Stimulated activated CD4-positive, alpha-beta T cell treated with anti-CD3 and anti-CD28 coated beads, Interleukin-12 subunit alpha, Interleukin-12 subunit beta, amount 100 ng/mL, for 24 hours (primary cell): ENCODE measurements around the gene LILRB2.
"Not testable (repeated sequence)": the region's sequence is repeated elsewhere in the genome, so short reads cannot be mapped to it uniquely, and the experiment has no call there.

Source experiments
- DNase-seq, 2 experiments: peaks; one replicate each; pipeline ENCODE4 v3.0.0-alpha.2; 2020; ENCODE audit warnings: low read depth in 2 of 2

Gene LILRB2

GRCh38 chr19:54240372-54241336 is 40.3 kb downstream of the LILRB2 start:
- not testable (repeated sequence) for DNase-seq

- DNase-seq: not testable (repeated sequence)
Measured at GRCh38 chr19:54239491-54240371, 41.2 kb downstream of the LILRB2 start.

- no peak for DNase-seq
Measured at GRCh38 chr19:54233941-54234340, 47.0 kb downstream of the LILRB2 start.

- DNase-seq: peak; percentile 64 to 86
Measured at GRCh38 chr19:54231077-54231931, 49.6 kb downstream of the LILRB2 start.

- DNase-seq: no peak
Measured at GRCh38 chr19:54230031-54230430, 50.9 kb downstream of the LILRB2 start.

- no peak for DNase-seq
Measured at GRCh38 chr19:54229146-54229545, 51.8 kb downstream of the LILRB2 start.

- DNase-seq: not testable (repeated sequence)
Measured at GRCh38 chr19:54224619-54225018, 56.3 kb downstream of the LILRB2 start.

- DNase-seq: not testable (repeated sequence)
Measured at GRCh38 chr19:54223937-54224281, 57.0 kb downstream of the LILRB2 start.
